HG03097 (cell line): ENCODE results near the gene TMEM18.

ENCODE experiments used
- ATAC-seq: cut with Tn5 transposase; IDR thresholded peaks from one replicate; pipeline ENCODE4 v1.9.1; 2021; ENCODE audit not compliant: unreplicated experiment, low FRiP score

The TMEM18 gene

DNA sequence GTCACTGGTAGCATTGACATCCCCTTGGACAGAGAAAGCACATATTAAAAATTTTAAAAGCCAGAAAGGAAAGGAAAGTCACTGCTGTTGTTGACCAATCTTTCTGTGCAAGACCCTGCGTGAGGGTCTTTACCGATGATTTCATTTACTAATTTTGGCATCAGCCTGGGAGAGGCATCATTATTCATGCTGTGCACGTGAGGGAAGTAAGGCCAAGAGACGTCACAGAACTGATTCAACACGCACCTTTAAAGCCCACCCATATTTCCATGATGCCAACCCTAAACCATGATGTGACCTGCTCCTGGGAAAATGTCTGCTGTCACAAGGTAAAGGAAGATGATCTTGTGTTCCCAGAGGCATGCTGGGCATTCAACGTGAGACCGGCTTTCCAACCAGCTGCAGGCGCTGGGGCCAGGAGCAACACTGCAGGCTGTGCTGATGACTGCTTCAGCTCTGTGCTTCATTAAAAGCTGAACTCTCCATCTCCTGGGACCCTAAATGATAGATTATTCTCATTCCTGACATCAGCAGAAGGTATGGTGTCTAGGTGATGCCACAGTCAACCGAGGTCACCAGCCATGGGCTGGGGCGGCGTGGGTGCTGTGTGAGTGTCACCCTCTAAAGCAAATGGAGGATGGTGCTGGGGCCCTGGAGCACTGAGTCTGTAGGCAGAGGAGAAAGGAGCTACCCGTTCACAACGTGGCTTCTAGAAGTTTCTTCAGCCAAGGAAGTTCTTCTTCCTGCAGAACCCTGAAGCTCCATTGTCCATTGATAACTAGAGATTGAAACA lies 53.9 kb downstream of the TMEM18 start:
- no peak for ATAC-seq

GRCh38 chr2:622357-622756 lies 54.8 kb downstream of the TMEM18 start:
- ATAC-seq: no peak

DNA sequence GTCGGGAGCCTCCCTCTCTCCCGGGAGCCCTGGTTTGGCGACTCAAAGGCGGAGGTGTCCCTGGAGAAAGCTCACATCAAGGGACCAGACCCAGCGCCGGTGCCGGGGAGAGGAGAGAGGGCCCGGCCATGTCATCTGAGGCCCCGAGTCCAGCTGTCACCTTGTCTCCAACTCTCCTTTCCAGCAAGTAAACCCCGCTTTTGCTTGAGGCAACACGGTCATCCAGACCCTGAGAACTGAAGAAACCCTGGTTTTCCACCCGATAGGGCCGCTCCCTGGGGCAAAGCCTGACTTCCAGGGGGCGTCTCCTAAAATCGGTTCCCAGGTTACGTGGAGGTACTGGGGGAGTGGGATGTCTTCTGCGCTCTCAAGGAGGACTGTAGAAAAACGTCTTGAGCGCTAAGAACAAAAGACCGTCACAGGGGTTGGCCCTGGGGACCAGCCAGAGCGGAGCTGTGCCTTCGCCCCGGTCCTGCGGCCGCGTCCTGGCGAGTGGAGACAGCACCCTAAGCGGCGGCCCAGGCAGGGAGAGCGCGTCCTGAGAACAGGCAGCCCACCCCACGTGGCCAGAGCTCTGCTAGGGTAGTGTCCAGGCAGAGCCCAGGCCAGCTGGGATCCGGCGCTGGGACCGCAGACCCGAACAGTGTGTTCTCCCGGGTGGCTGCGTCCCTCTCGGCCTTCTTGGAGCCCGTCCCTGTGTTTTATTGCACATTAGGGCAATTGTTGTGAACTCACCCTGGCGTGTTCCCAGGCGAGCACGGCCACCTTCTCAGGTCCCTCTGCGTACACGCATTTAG lies 55.7 kb downstream of the TMEM18 start:
- no peak for ATAC-seq

DNA sequence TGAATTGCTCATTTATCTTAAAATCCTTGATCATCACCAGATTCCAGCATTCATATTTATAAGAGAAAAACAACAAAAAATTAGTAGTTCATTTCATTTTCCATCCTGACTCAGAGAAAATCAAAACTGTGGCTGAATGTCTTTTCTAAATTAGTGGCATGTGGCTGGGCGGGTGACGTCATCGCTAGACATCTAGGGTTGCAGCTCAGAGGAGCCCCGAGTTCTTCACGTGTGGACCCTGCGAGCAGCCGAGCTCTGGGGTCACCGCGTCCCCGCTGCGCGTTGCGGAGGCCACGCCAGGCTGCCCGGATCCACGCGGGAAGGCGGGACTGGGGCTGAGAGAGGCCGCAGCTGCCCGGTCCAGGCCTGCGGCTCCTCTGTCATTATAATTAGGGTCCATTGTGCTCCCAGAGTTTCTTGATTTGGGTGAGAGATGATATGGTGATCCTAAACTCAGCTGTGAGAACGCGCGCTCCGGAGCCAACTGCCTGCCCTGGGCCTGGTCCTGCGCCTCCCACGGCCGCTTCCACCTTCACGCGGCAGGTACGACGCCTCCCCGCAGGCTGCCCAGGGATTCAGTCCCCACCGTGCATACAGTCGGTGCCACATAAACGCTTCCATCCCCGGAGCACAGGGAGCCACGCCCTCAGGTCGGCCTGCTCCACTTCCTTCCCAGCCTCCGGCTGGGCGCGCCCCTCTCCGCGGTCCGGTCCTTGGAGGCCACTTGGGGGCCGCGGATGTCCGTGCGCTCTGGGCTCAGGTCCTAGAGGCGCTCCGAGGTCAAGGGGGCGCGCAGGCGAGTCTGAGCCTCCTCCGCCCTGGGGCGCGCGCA lies 56.5 kb downstream of the TMEM18 start:
- no peak for ATAC-seq

GRCh38 chr2:620004-620403 lies 57.2 kb downstream of the TMEM18 start:
- ATAC-seq: no peak

DNA sequence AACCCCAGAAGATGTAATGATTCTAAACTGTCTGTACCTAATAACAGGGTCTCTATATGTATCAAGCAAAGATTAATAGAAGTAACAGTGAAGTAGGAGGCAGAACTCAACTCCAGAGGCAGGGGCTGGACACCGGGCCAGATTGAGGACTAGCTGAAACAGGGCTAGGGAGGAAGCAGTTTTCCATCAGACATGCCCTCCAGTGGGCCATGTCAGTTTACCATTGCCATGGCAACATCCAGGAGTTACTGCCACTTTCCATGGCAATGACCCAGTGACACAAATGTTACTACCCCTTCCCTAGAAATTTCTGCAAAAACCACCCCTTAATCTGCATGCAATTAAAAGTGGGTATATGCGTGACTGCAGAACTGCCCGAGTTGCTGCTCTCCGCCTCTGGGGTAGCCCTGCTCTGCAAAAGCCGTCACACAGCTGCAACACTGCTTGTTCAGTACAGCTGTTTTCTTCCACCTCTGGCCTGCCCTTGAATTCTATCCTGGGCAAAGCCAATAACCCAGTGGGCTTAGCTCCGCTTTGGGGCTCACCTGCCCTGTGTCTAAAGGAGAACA lies 58.7 kb downstream of the TMEM18 start:
- no peak for ATAC-seq

- no peak for ATAC-seq
Measured at GRCh38 chr2:618005-618404, 59.2 kb downstream of the TMEM18 start.
